SK-N-SH (cell line): ENCODE data around the gene EEIG1.

Experiments
- CTCF ChIP-seq: fragments of 200-600 bp; sonication (generic); IDR thresholded peaks from 2 replicates; pipeline ENCODE4 v1.6.1; 2017; ENCODE audit warnings: antibody characterized with exemption, mild to moderate bottlenecking, moderate library complexity
- EZH2phosphoT487 ChIP-seq: fragments of 200-600 bp; sonication (generic); IDR thresholded peaks from 2 replicates; pipeline ENCODE4 v1.6.1; 2017; ENCODE audit warnings: low read depth, mixed run types, mild to moderate bottlenecking, antibody characterized with exemption, moderate library complexity, borderline replicate concordance
- GABPA ChIP-seq: IDR thresholded peaks from 2 replicates; pipeline ENCODE4 v1.4.0; 2012; ENCODE audit warnings: low read depth, mild to moderate bottlenecking
- MAX ChIP-seq: IDR thresholded peaks from 2 replicates; pipeline ENCODE4 v1.4.0; 2012; ENCODE audit warnings: low read depth
- MEF2A ChIP-seq: IDR thresholded peaks from 2 replicates; pipeline ENCODE4 v1.4.0; 2012; ENCODE audit warnings: low read depth, borderline replicate concordance
- MXI1 ChIP-seq: IDR thresholded peaks from 2 replicates; pipeline ENCODE4 v1.6.1; 2012; ENCODE audit warnings: mild to moderate bottlenecking, low read depth, low read length, improper control_type of control experiment
- PBX3 ChIP-seq: IDR thresholded peaks from 2 replicates; pipeline ENCODE4; 2012

GRCh38 chr9:127977884-127978647 lies 2.7 kb downstream of the EEIG1 start:
- TF ChIP-seq GABPA (no peak), MXI1 (no peak), MEF2A (no peak), CTCF (peak; percentile 24; the same call in 1 of the 2 replicates), MAX (no peak), EZH2phosphoT487 (no peak), PBX3 (no peak)
